ENCODE measurements around the gene CYP4F12.

CYP4F12 gene

GRCh38 chr19:15652559-15653278 is 20.2 kb upstream of the CYP4F12 start:
- Histone ChIP-seq H3K4me2 (no peak overlapping the region), H3K79me2 (ENCODE audit: insufficient read depth, low read depth) (no peaks in the 10 kb centered on the region), H3K27me3 (ENCODE audit: insufficient read depth, low read depth) (no peaks in the 10 kb centered on the region; the same call in 1 of the 2 replicates), H3K4me1 (ENCODE audit: low read depth, poor library complexity, severe bottlenecking) (no peaks in the 10 kb centered on the region), H3K9ac (no peak overlapping the region), H2AFZ (ENCODE audit: low read depth) (no peak overlapping the region), H4K20me1 (ENCODE audit: insufficient read depth) (no peaks in the 10 kb centered on the region), H3K36me3 (ENCODE audit: insufficient read depth) (no peaks in the 10 kb centered on the region), H3K27ac (no peak overlapping the region), H3K4me3 (IDR thresholded peaks at IDR 0.05; ENCODE audit: insufficient read depth, low read depth, low read length) (no peak overlapping the region)
- no peak for TF ChIP-seq CTCF (conservative IDR thresholded peaks at IDR 0.05; ENCODE audit: low read depth, low read length)

GRCh38 chr19:15656467-15656866 is 16.4 kb upstream of the CYP4F12 start:
- Histone ChIP-seq H4K20me1 (ENCODE audit: insufficient read depth) (no peaks in the 10 kb centered on the region), H3K36me3 (ENCODE audit: insufficient read depth) (no peaks in the 10 kb centered on the region), H3K4me3 (IDR thresholded peaks at IDR 0.05; ENCODE audit: insufficient read depth, low read depth, low read length) (no peak overlapping the region), H2AFZ (ENCODE audit: low read depth) (no peak overlapping the region), H3K9ac (no peak overlapping the region), H3K27ac (no peak overlapping the region), H3K4me2 (no peak overlapping the region), H3K4me1 (ENCODE audit: low read depth, poor library complexity, severe bottlenecking) (no peaks in the 10 kb centered on the region), H3K27me3 (ENCODE audit: insufficient read depth, low read depth) (no peaks in the 10 kb centered on the region; the same call in 1 of the 2 replicates), H3K79me2 (ENCODE audit: insufficient read depth, low read depth) (no peaks in the 10 kb centered on the region)
- no peak for TF ChIP-seq CTCF (conservative IDR thresholded peaks at IDR 0.05; ENCODE audit: low read depth, low read length)

- H3K4me1 ChIP-seq (ENCODE audit: low read depth, poor library complexity, severe bottlenecking), result no peaks in the 10 kb centered on the region
- H3K4me2 ChIP-seq, result no peak overlapping the region
- H2AFZ ChIP-seq (ENCODE audit: low read depth), result no peak overlapping the region
- no peaks in the 10 kb centered on the region for H3K36me3 ChIP-seq (ENCODE audit: insufficient read depth)
- no peak overlapping the region for H3K4me3 ChIP-seq (IDR thresholded peaks at IDR 0.05; ENCODE audit: insufficient read depth, low read depth, low read length)
- H3K9ac ChIP-seq, result no peak overlapping the region
- peaks cover 3% of the 10 kb centered on the region; the same call in 1 of the 2 replicates for H3K27me3 ChIP-seq (ENCODE audit: insufficient read depth, low read depth)
- H3K27ac ChIP-seq, result no peak overlapping the region
- H4K20me1 ChIP-seq (ENCODE audit: insufficient read depth), result no peaks in the 10 kb centered on the region
- H3K79me2 ChIP-seq (ENCODE audit: insufficient read depth, low read depth), result no peaks in the 10 kb centered on the region
- TF ChIP-seq CTCF (conservative IDR thresholded peaks at IDR 0.05; ENCODE audit: low read depth, low read length), result no peak
These were observed 9.6 kb upstream of the CYP4F12 start for GRCh38 chr19:15663247-15663646.

GRCh38 chr19:15666186-15666585 is 6.7 kb upstream of the CYP4F12 start:
- peaks cover 3% of the 10 kb centered on the region; the same call in 1 of the 2 replicates for H3K27me3 ChIP-seq (ENCODE audit: insufficient read depth, low read depth)
- no peaks in the 10 kb centered on the region for H3K4me1 ChIP-seq (ENCODE audit: low read depth, poor library complexity, severe bottlenecking)
- no peak overlapping the region for H3K4me2 ChIP-seq
- no peak overlapping the region for H3K4me3 ChIP-seq (IDR thresholded peaks at IDR 0.05; ENCODE audit: insufficient read depth, low read depth, low read length)
- H3K79me2 ChIP-seq (ENCODE audit: insufficient read depth, low read depth), result no peaks in the 10 kb centered on the region
- no peak for TF ChIP-seq CTCF (conservative IDR thresholded peaks at IDR 0.05; ENCODE audit: low read depth, low read length)
- no peaks in the 10 kb centered on the region for H3K36me3 ChIP-seq (ENCODE audit: insufficient read depth)
- no peak overlapping the region for H2AFZ ChIP-seq (ENCODE audit: low read depth)
- H4K20me1 ChIP-seq (ENCODE audit: insufficient read depth), result no peaks in the 10 kb centered on the region
- H3K27ac ChIP-seq, result no peak overlapping the region
- H3K9ac ChIP-seq, result no peak overlapping the region

Measured in KMS-11 (cell line).